GM21390 (cell line): ENCODE data around the gene USP17L10.
"Not testable (repeated sequence)": the region's sequence is repeated elsewhere in the genome, so short reads cannot be mapped to it uniquely, and the experiment has no call there.

Source experiments
- ATAC-seq: cut with Tn5 transposase; IDR thresholded peaks from one replicate; pipeline ENCODE4 v1.9.1; 2021; ENCODE audit not compliant: unreplicated experiment

Gene USP17L10, protein sequence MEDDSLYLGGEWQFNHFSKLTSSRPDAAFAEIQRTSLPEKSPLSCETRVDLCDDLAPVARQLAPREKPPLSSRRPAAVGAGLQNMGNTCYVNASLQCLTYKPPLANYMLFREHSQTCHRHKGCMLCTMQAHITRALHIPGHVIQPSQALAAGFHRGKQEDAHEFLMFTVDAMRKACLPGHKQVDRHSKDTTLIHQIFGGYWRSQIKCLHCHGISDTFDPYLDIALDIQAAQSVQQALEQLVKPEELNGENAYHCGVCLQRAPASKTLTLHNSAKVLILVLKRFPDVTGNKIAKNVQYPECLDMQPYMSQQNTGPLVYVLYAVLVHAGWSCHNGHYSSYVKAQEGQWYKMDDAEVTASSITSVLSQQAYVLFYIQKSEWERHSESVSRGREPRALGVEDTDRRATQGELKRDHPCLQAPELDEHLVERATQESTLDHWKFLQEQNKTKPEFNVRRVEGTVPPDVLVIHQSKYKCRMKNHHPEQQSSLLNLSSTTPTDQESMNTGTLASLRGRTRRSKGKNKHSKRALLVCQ

DNA sequence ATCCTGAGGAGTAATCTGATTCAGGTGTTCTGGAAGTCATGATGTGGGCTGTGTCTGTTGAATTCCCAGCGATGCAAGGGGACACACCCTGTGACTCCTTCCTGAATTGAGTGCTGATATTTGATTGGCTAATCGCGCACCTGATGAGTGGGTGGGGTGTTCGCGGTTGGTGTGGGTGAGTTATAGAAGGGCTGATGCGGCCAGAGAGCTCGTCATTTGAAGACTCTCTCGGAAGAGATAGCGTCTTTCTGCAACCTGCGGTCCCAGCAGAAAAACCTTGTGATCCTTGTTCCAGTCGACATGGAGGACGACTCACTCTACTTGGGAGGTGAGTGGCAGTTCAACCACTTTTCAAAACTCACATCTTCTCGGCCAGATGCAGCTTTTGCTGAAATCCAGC lies at the start of gene USP17L10:
USP17L10 (plus strand) TSS at position 301 of the 400 bp plus-strand sequence; CDS start at position 301, 0 bp downstream.
- not testable (repeated sequence) for ATAC-seq

DNA sequence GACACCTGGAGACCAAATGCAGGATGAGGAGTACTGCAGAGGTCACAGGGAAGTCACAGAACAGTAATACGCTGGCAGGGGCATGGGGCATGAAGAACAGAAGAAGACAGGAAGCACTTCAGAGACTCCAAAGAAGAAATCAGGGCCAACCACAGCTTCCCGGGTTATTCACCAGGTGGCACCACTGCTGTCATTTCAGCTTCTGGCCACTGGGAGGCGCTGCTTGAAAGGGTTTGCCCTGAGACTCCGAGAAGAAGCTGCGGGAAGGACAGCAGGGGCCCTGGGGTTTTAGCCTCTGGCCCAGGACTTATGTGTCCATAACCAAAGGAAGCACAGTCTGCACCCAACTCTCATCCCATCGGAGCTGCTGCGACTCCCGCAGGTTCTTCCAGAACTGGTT lies 44.5 kb upstream of the USP17L10 start:
- ATAC-seq, result not testable (repeated sequence)

DNA sequence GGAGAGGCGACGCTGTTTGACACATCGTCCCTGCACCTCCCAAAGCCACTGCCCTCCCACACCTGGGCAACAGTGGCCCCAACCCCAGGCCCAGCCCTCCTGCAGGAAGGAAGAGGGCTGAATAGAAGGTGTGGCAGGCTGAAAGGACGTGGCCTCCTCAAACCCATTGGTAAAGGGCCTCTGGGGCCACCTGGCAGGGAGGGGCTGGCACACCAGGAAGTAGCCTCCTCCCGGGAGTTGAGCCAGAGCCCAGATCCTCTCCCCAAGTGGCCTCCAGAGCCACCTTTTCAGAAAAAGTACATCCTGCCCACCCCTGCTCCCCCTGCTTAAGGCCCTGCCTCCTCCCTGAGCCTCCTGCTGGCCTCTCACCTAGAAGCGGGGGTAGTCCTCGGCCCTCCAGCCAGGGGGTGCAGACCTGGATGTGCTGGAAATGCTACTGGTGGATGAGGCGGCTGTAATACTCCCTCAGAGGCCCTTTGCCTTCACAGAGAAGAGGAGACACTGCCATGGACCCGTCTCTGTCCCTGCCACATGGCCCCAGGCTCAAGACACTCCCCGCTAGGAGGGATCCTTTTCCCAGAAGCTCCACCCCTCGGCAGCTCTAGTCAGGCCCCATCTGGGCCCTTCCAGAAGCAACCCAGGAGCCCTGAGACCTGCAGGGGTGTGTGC lies 40.5 kb upstream of the USP17L10 start, which contains the start of gene FAM90A26:
FAM90A26 (plus strand) TSS at position 619 of the 669 bp plus-strand sequence. CDS start 2,764 bp downstream, outside the sequence.
- ATAC-seq, result not testable (repeated sequence)

DNA sequence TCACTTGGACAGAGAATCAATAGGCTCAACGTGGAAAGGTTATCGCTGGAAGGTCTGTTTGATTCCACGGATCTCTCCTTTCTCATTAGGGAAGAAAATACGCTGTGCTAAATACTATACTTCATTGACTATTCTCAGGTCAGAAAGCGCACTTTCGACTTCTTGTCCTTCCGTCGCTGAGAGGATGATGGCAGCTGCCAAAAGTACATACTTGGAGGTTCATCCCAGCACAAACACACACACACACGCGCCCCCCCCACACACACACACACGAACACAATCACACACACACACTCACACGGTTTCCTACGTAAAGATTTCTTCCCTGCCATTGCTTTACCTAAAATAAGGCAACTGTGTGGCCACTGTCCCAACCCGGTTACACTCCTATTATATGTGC lies 4.2 kb downstream of the USP17L10 start:
- not testable (repeated sequence) for ATAC-seq

- not testable (repeated sequence) for ATAC-seq
Observed at GRCh38 chr4:9215105-9215504, 4.6 kb downstream of the USP17L10 start, which contains the start of gene USP17L11. Gene USP17L11, plus strand, starts transcription at chr4:9215405. Its CDS starts 0 bp downstream, at chr4:9215405.

DNA sequence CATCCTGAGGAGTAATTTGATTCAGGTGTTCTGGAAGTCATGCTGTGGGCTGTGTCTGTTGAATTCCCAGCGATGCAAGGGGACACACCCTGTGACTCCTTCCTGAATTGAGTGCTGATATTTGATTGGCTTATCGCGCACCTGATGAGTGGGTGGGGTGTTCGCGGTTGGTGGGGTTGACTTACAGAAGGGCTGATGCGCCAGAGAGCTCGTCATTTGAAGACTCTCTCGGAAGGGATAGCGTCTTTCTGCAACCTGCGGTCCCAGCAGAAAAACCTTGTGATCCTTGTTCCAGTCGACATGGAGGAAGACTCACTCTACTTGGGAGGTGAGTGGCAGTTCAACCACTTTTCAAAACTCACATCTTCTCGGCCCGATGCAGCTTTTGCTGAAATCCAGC lies 9.4 kb downstream of the USP17L10 start, which contains the start of gene USP17L12:
USP17L12 (plus strand) TSS at position 301 of the 400 bp plus-strand sequence; CDS start at position 301, 0 bp downstream.
- not testable (repeated sequence) for ATAC-seq

DNA sequence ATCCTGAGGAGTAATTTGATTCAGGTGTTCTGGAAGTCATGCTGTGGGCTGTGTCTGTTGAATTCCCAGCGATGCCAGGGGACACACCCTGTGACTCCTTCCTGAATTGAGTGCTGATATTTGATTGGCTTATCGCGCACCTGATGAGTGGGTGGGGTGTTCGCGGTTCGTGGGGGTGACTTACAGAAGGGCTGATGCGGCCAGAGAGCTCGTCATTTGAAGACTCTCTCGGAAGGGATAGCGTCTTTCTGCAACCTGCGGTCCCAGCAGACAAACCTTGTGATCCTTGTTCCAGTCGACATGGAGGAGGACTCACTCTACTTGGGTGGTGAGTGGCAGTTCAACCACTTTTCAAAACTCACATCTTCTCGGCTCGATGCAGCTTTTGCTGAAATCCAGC lies 14.1 kb downstream of the USP17L10 start, which contains the start of gene USP17L13:
USP17L13 (plus strand) TSS at position 301 of the 400 bp plus-strand sequence; CDS start at position 301, 0 bp downstream.
- ATAC-seq, result not testable (repeated sequence)

DNA sequence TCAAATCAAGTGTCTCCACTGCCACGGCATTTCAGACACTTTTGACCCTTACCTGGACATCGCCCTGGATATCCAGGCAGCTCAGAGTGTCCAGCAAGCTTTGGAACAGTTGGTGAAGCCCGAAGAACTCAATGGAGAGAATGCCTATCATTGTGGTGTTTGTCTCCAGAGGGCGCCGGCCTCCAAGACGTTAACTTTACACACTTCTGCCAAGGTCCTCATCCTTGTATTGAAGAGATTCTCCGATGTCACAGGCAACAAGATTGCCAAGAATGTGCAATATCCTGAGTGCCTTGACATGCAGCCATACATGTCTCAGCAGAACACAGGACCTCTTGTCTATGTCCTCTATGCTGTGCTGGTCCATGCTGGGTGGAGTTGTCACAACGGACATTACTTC lies 19.8 kb downstream of the USP17L10 start:
- ATAC-seq, result not testable (repeated sequence)

DNA sequence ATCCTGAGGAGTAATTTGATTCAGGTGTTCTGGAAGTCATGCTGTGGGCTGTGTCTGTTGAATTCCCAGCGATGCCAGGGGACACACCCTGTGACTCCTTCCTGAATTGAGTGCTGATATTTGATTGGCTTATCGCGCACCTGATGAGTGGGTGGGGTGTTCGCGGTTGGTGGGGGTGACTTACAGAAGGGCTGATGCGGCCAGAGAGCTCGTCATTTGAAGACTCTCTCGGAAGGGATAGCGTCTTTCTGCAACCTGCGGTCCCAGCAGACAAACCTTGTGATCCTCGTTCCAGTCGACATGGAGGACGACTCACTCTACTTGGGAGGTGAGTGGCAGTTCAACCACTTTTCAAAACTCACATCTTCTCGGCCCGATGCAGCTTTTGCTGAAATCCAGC lies 23.6 kb downstream of the USP17L10 start, which contains the start of gene USP17L15:
USP17L15 (plus strand) TSS at position 301 of the 400 bp plus-strand sequence; CDS start at position 301, 0 bp downstream.
- not testable (repeated sequence) for ATAC-seq

GRCh38 chr4:9238461-9238860 lies 28.0 kb downstream of the USP17L10 start:
- ATAC-seq, result not testable (repeated sequence)

GRCh38 chr4:9243579-9243978 lies 33.1 kb downstream of the USP17L10 start, which contains the start of gene USP17L17:
Gene USP17L17, plus strand, starts transcription at chr4:9243879. Its CDS starts 0 bp downstream, at chr4:9243879.
- ATAC-seq, result not testable (repeated sequence)

GRCh38 chr4:9247953-9248680 lies 37.7 kb downstream of the USP17L10 start, which contains the start of gene USP17L18:
Gene USP17L18, plus strand, starts transcription at chr4:9248630. Its CDS starts 0 bp downstream, at chr4:9248630.
- not testable (repeated sequence) for ATAC-seq

DNA sequence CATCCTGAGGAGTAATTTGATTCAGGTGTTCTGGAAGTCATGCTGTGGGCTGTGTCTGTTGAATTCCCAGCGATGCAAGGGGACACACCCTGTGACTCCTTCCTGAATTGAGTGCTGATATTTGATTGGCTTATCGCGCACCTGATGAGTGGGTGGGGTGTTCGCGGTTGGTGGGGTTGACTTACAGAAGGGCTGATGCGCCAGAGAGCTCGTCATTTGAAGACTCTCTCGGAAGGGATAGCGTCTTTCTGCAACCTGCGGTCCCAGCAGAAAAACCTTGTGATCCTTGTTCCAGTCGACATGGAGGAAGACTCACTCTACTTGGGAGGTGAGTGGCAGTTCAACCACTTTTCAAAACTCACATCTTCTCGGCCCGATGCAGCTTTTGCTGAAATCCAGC lies 42.6 kb downstream of the USP17L10 start, which contains the start of gene USP17L19:
USP17L19 (plus strand) TSS at position 301 of the 400 bp plus-strand sequence; CDS start at position 301, 0 bp downstream.
- ATAC-seq, result not testable (repeated sequence)

DNA sequence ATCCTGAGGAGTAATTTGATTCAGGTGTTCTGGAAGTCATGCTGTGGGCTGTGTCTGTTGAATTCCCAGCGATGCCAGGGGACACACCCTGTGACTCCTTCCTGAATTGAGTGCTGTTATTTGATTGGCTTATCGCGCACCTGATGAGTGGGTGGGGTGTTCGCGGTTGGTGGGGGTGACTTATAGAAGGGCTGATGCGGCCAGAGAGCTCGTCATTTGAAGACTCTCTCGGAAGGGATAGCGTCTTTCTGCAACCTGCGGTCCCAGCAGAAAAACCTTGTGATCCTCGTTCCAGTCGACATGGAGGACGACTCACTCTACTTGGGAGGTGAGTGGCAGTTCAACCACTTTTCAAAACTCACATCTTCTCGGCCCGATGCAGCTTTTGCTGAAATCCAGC lies 47.4 kb downstream of the USP17L10 start, which contains the start of gene USP17L20:
USP17L20 (plus strand) TSS at position 301 of the 400 bp plus-strand sequence; CDS start at position 301, 0 bp downstream.
- ATAC-seq, result not testable (repeated sequence)
